ENCODE results near the gene SPANXN5. TPM values are rescaled to one million over a fixed set of nuclear protein-coding genes. Genes with fewer than 3 reads are reported as not detected.
"Not testable (repeated sequence)": the region's sequence is repeated elsewhere in the genome, so short reads cannot be mapped to it uniquely, and the experiment has no call there.

Gene SPANXN5
- total RNA-seq, 1 donor from 2014 or later: not detected

GRCh38 chrX:52819788-52820187 lies 22.6 kb upstream of the SPANXN5 start:
- Mint-ChIP-seq H3K27ac (ENCODE audit: unreplicated experiment) (no peak overlapping the region), H3K9me3 (ENCODE audit: unreplicated experiment) (peaks cover 3% of the 10 kb centered on the region), H3K27me3 (ENCODE audit: unreplicated experiment) (no peaks in the 10 kb centered on the region), H3K36me3 (ENCODE audit: unreplicated experiment) (no peaks in the 10 kb centered on the region), H3K4me1 (ENCODE audit: unreplicated experiment) (no peaks in the 10 kb centered on the region), H3K4me3 (ENCODE audit: unreplicated experiment) (no peak overlapping the region)
- no peak for TF ChIP-seq CTCF (IDR thresholded peaks at IDR 0.05)
- no peak for DNase-seq (ENCODE audit: extremely low spot score, unreplicated experiment)

- DNase-seq (ENCODE audit: extremely low spot score, unreplicated experiment): no peak
- no peaks in the 10 kb centered on the region for H3K4me1 Mint-ChIP-seq (ENCODE audit: unreplicated experiment)
- no peak for TF ChIP-seq CTCF (IDR thresholded peaks at IDR 0.05)
- H3K36me3 Mint-ChIP-seq (ENCODE audit: unreplicated experiment): no peaks in the 10 kb centered on the region
- H3K4me3 Mint-ChIP-seq (ENCODE audit: unreplicated experiment): no peak within 1 kb of the TSS
- H3K27me3 Mint-ChIP-seq (ENCODE audit: unreplicated experiment): no peaks in the 10 kb centered on the region
- H3K9me3 Mint-ChIP-seq (ENCODE audit: unreplicated experiment): peaks cover 14% of the 10 kb centered on the region
- no peak within 1 kb of the TSS for H3K27ac Mint-ChIP-seq (ENCODE audit: unreplicated experiment)
These were observed 13.9 kb upstream of the SPANXN5 start, which contains the start of gene XAGE5 for GRCh38 chrX:52811065-52811625. Gene XAGE5 (plus strand): TSS chrX:52811287. CDS start chrX:52812567, 1,280 bp downstream.

- not testable (repeated sequence) for H3K27ac Mint-ChIP-seq (ENCODE audit: unreplicated experiment); DNase-seq (ENCODE audit: extremely low spot score, unreplicated experiment); H3K4me3 Mint-ChIP-seq (ENCODE audit: unreplicated experiment); H3K36me3 Mint-ChIP-seq (ENCODE audit: unreplicated experiment); H3K9me3 Mint-ChIP-seq (ENCODE audit: unreplicated experiment); H3K27me3 Mint-ChIP-seq (ENCODE audit: unreplicated experiment); H3K4me1 Mint-ChIP-seq (ENCODE audit: unreplicated experiment)
These were observed 7.6 kb upstream of the SPANXN5 start for GRCh38 chrX:52804876-52805275.

- not testable (repeated sequence) for H3K4me3 Mint-ChIP-seq (ENCODE audit: unreplicated experiment)
These were observed 23.7 kb downstream of the SPANXN5 start for GRCh38 chrX:52773504-52773903.

GRCh38 chrX:52765983-52766382 lies 31.2 kb downstream of the SPANXN5 start:
- not testable (repeated sequence) for DNase-seq (ENCODE audit: extremely low spot score, unreplicated experiment); H3K27ac Mint-ChIP-seq (ENCODE audit: unreplicated experiment); H3K4me3 Mint-ChIP-seq (ENCODE audit: unreplicated experiment); H3K27me3 Mint-ChIP-seq (ENCODE audit: unreplicated experiment); H3K36me3 Mint-ChIP-seq (ENCODE audit: unreplicated experiment); H3K9me3 Mint-ChIP-seq (ENCODE audit: unreplicated experiment); H3K4me1 Mint-ChIP-seq (ENCODE audit: unreplicated experiment)

More at GRCh38 chrX:52773504-52773903, 23.7 kb downstream of the SPANXN5 start:
- H3K27me3 Mint-ChIP-seq (ENCODE audit: unreplicated experiment); DNase-seq (ENCODE audit: extremely low spot score, unreplicated experiment); H3K27ac Mint-ChIP-seq (ENCODE audit: unreplicated experiment); H3K4me1 Mint-ChIP-seq (ENCODE audit: unreplicated experiment); H3K36me3 Mint-ChIP-seq (ENCODE audit: unreplicated experiment); H3K9me3 Mint-ChIP-seq (ENCODE audit: unreplicated experiment): not testable (repeated sequence)

- H3K27ac Mint-ChIP-seq (ENCODE audit: unreplicated experiment); H3K27me3 Mint-ChIP-seq (ENCODE audit: unreplicated experiment); DNase-seq (ENCODE audit: extremely low spot score, unreplicated experiment); H3K4me3 Mint-ChIP-seq (ENCODE audit: unreplicated experiment); H3K36me3 Mint-ChIP-seq (ENCODE audit: unreplicated experiment); H3K9me3 Mint-ChIP-seq (ENCODE audit: unreplicated experiment); H3K4me1 Mint-ChIP-seq (ENCODE audit: unreplicated experiment): not testable (repeated sequence)
These were observed 46.3 kb downstream of the SPANXN5 start, which contains the start of gene SSX2B for GRCh38 chrX:52750952-52751351. Gene SSX2B (plus strand): TSS chrX:52751252. CDS start chrX:52752681, 1,429 bp downstream.

Other genes with a start within 250 kb of the SPANXN5 start
- not detected in 2 replicates for gene SSX7, start 142.5 kb downstream of the SPANXN5 start, total RNA-seq
- gene SSX2, start 90.2 kb downstream of the SPANXN5 start, total RNA-seq: not detected in 2 replicates
- gene SSX2B, start 46.2 kb downstream of the SPANXN5 start, total RNA-seq: not detected in 2 replicates
- gene XAGE5, start 13.9 kb upstream of the SPANXN5 start, total RNA-seq: not detected in 2 replicates
- not detected in 2 replicates for gene XAGE3, start 70.7 kb upstream of the SPANXN5 start, total RNA-seq
- gene FAM156B, start 99.9 kb upstream of the SPANXN5 start, total RNA-seq: 20.7 and 24.6 TPM in 2 replicates
- 23.9 and 27.4 TPM in 2 replicates for gene FAM156A, start 161.1 kb upstream of the SPANXN5 start, total RNA-seq

Measured in osteocyte (in vitro differentiated cells).